ENCODE data around the gene POU6F1. TPM values are rescaled to one million over a fixed set of nuclear protein-coding genes. Genes with fewer than 3 reads are reported as not detected.

POU6F1 gene
- total and polyA plus RNA-seq, 9 of the 15 experiments (the other 6 are each of a cell fraction or from before 2014, with no cell fraction given), result 0.14 to 3.3 (median 1.1) TPM

DNA sequence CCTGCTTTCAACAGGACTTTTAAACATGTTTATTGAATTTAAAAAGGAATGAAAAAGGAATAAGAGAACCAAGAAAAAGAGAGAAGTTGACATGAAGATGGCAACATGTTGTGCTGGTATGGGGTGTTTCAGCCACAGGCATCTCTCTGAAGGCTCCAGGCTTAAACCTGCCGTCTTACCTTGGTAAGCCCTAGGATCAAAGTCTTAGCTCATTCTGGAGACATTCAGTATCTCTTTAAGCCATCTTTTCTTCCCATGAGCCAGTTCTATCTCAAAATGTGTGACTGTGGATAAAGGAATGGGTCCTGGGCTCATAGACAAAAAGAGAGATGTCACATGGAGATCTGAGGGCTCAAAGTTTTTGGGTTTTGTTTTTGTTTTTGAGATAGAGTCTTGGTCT, 43.4 kb downstream of the POU6F1 start:
- Histone ChIP-seq H3K9me1 (ENCODE audit: control insufficient read depth, insufficient read depth, low read length) (no peaks in the 10 kb centered on the region), H4K20me1 (replicated peaks; ENCODE audit: control insufficient read depth, insufficient read depth, low read length) (no peaks in the 10 kb centered on the region), H3K27ac (ENCODE audit: extremely low read depth, low read depth, low read length) (no peak overlapping the region; the same call in 2 of the 3 replicates), H2AFZ (ENCODE audit: low read depth, low read length) (peak overlapping the region; percentile 79), H3K4me2 (ENCODE audit: insufficient read depth, low read length) (no peak overlapping the region), H3K79me2 (ENCODE audit: control insufficient read depth, insufficient read depth, low read length) (peaks cover 31% of the 10 kb centered on the region), H3K9ac (ENCODE audit: insufficient read depth in 1 of 2, low read depth in 2 of 2, low read length in 2 of 2) (no peak overlapping the region), H3K9me3 (replicated peaks; ENCODE audit: control insufficient read depth, insufficient read depth, low read depth, low read length) (no peaks in the 10 kb centered on the region), H3K27me3 (ENCODE audit: control insufficient read depth in 2 of 2, insufficient read depth in 2 of 2, low read length in 2 of 2) (no peaks in the 10 kb centered on the region), H3K4me1 (replicated peaks in 1 of 2; ENCODE audit: control insufficient read depth in 2 of 2, insufficient read depth in 2 of 2, low read length in 2 of 2) (peaks cover 3 to 9% of the 10 kb centered on the region in 2 experiments; a peak in 3 of 5 replicates), H3K36me3 (ENCODE audit: control insufficient read depth, insufficient read depth, low read length) (no peaks in the 10 kb centered on the region; the same call in 2 of the 3 replicates), H3K4me3 (no peak overlapping the region)
- intact Hi-C loops (cut with micrococcal nuclease) (no loop called here), in situ Hi-C loops (cut with MboI) (no loop called here)
- 14% methylated on average over 1 of the region's 1 CpG for WGBS (ENCODE audit: insufficient coverage, low coverage, missing lambda C conversion rate)
- no TSS peak for BruUV-seq (replicated peaks)
- POLR2A ChIA-PET, result interaction anchor here (0.6 to 1.2 kb wide), 5 partner anchors 10 to 250 kb away, joined by 3 to 5 read pairs (median 3); partner anchors contain the start of genes CSRNP2 and DAZAP2
- peak in 1 of 4 experiments; percentile 37 for DNase-seq (ENCODE audit: extremely low read depth in 1 of 4, low spot score in 3 of 4)
- no peak for ATAC-seq
- TF ChIP-seq CBFA2T3 (IDR thresholded peaks at IDR 0.05) (peak; percentile 54; the same call in 1 of the 2 replicates), SMARCA4 (IDR thresholded peaks at IDR 0.05) (0 out of 2 replicates have a peak, but pooled peaks have one; percentile 25), ARID1B (IDR thresholded peaks at IDR 0.05) (peak; percentile 47), CCNT2 (IDR thresholded peaks at IDR 0.05; ENCODE audit: borderline replicate concordance, extremely low read depth, insufficient read length, low read depth, low read length) (peak; percentile 29)
- TF ChIP-seq, protein P1, sequence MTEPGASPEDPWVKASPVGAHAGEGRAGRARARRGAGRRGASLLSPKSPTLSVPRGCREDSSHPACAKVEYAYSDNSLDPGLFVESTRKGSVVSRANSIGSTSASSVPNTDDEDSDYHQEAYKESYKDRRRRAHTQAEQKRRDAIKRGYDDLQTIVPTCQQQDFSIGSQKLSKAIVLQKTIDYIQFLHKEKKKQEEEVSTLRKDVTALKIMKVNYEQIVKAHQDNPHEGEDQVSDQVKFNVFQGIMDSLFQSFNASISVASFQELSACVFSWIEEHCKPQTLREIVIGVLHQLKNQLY (CRISPR knock-in tag; conservative IDR thresholded peaks at IDR 0.05), result no peak
- CTCF ChIA-PET (ENCODE audit: low intra/inter-chr PET ratio), result no interaction called here
- FAIRE-seq, result no peak

Data from K562 (cell line).